ENCODE results near the gene ERGIC1. TPM values are rescaled to one million over a fixed set of nuclear protein-coding genes. Genes with fewer than 3 reads are reported as not detected.

Gene ERGIC1
- total and polyA plus RNA-seq, 10 of the 15 experiments (the other 5 are each of a cell fraction or from before 2014, with no cell fraction given): 8.8 to 104 (median 76.3) TPM

GRCh38 chr5:172870291-172870714, 36.3 kb downstream of the ERGIC1 start (continued):
- TF ChIP-seq ELK1 (IDR thresholded peaks at IDR 0.05; ENCODE audit: low read depth, low read length): no peak
- no peak for TF ChIP-seq MEF2A (IDR thresholded peaks at IDR 0.05; ENCODE audit: insufficient read depth, low read depth, low read length)
- no peak for TF ChIP-seq IKZF2 (IDR thresholded peaks at IDR 0.05)
- no peak for TF ChIP-seq CHD4 (IDR thresholded peaks at IDR 0.05)
- no peak for TF ChIP-seq MTA3 (IDR thresholded peaks at IDR 0.05; ENCODE audit: borderline replicate concordance, low read length)
- no peak for TF ChIP-seq NR2C2 (IDR thresholded peaks at IDR 0.05; ENCODE audit: borderline replicate concordance, control insufficient read depth, insufficient read length, low read depth)
- no peak for TF ChIP-seq CREB1 (IDR thresholded peaks at IDR 0.05; ENCODE audit: low read depth)

DNA sequence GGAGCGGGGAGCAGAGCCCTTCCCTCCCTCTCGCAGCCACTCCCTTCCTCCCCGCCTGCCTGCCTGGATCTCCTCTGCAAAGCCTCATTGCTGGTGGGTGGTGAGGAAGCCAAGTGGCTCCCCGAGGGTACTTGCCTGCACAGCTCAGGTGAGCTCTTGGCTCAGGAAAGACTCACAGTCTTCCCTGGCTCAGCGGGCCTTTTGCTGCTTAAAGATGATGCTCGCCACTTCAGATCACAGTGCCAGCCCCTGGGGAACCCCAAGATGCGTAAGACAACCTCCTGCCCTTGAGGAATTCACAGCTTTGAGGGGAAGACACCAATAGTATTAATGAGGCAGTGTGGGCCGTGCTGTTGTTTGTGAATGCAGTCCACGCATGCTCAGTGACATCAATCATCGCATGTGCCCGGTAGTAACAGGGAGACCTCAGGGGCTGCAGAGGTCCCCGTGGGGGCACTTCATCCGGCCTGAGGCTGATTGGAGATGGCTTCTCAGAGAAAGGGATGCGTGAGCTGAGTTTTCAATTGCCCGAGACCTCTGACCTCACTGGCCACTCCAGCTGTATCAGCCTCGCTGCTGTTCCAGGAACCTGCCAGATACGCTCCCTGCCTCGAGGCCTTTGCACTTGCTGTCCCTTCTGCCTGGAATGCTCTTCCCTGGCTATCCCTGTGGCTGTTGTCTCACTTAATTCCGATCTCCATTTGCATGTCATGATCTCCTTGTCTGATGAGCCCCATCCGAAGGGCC, 36.8 kb downstream of the ERGIC1 start:
- no peak for TF ChIP-seq USF2 (IDR thresholded peaks at IDR 0.05; ENCODE audit: borderline replicate concordance, low read depth, low read length)
- TF ChIP-seq PRDM15 (CRISPR knock-in tag; IDR thresholded peaks at IDR 0.05): no peak
- no peak for TF ChIP-seq HDAC6 (IDR thresholded peaks at IDR 0.05; ENCODE audit: unreplicated experiment)
- TF ChIP-seq, protein P1, sequence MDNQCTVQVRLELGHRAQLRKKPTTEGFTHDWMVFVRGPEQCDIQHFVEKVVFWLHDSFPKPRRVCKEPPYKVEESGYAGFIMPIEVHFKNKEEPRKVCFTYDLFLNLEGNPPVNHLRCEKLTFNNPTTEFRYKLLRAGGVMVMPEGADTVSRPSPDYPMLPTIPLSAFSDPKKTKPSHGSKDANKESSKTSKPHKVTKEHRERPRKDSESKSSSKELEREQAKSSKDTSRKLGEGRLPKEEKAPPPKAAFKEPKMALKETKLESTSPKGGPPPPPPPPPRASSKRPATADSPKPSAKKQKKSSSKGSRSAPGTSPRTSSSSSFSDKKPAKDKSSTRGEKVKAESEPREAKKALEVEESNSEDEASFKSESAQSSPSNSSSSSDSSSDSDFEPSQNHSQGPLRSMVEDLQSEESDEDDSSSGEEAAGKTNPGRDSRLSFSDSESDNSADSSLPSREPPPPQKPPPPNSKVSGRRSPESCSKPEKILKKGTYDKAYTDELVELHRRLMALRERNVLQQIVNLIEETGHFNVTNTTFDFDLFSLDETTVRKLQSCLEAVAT (IDR thresholded peaks at IDR 0.05): no peak
- WGBS (ENCODE audit: insufficient coverage, insufficient replicate concordance, low lambda C conversion rate, missing lambda C conversion rate): 75% methylated on average over 20 of the region's 20 CpGs
- Histone ChIP-seq H3K9ac (ENCODE audit: control insufficient read depth, insufficient read depth, low read length) (no peak overlapping the region), H3K79me2 (ENCODE audit: control insufficient read depth, insufficient read depth, low read length) (peaks cover 5% of the 10 kb centered on the region), H4K20me1 (ENCODE audit: control insufficient read depth, insufficient read depth) (peaks cover 3% of the 10 kb centered on the region; the same call in 1 of the 2 replicates), H3K27me3 (replicated peaks in 1 of 2; ENCODE audit: control insufficient read depth in 2 of 2, insufficient read depth in 2 of 2, low read length in 1 of 2) (no peaks in the 10 kb centered on the region), H3K4me2 (ENCODE audit: control insufficient read depth, insufficient read depth) (no peak overlapping the region), H2AFZ (ENCODE audit: control insufficient read depth, low read depth, low read length) (no peak overlapping the region), H3K27ac (ENCODE audit: control insufficient read depth, insufficient read depth) (no peak overlapping the region), H3K4me3 (no peak overlapping the region), H3K36me3 (ENCODE audit: control insufficient read depth in 2 of 2, insufficient read depth in 2 of 2, low read length in 1 of 2) (peaks cover 0 to 4% of the 10 kb centered on the region in 2 experiments; a peak in 1 of 4 replicates), H3K9me3 (replicated peaks; ENCODE audit: control insufficient read depth, insufficient read depth, low read length) (no peaks in the 10 kb centered on the region), H3K4me1 (ENCODE audit: control insufficient read depth, insufficient read depth, low read length) (peaks cover 3% of the 10 kb centered on the region; the same call in 1 of the 2 replicates)
- FAIRE-seq (no peak), ATAC-seq (no peak), DNase-seq (ENCODE audit: low read depth, low spot score) (no peak)
- ChIA-PET CTCF (interaction anchor here (0.6 to 0.7 kb wide), 2 partner anchors 99 to 862 kb away, joined by 3 read pairs; no protein-coding TSS in a partner anchor), SMC1A (ENCODE audit: uncharacterized antibody, unreplicated experiment) (interaction anchor here (1.2 kb wide), 1 partner anchor 265 kb away, joined by 4 read pairs; no protein-coding TSS in a partner anchor), POLR2A (interaction anchor here (0.9 kb wide), 1 partner anchor 22 kb away, joined by 3 read pairs; no protein-coding TSS in a partner anchor), RAD21 (ENCODE audit: unreplicated experiment) (interaction anchor here (1.3 kb wide), 1 partner anchor 11 kb away, joined by 4 read pairs; no protein-coding TSS in a partner anchor)
- intact Hi-C loops (cut with micrococcal nuclease; ENCODE audit: unreplicated experiment): no loop called here
- BruUV-seq (replicated peaks): no TSS peak
- in situ Hi-C loops (cut with MboI): no loop called here
